Colonic mucosa (tissue), 4 donors: Measurements from ENCODE around the gene RABGGTA. TPM values are rescaled to one million over a fixed set of nuclear protein-coding genes. Genes with fewer than 3 reads are reported as not detected.

Source experiments
- DNase-seq: peaks from one replicate; pipeline ENCODE4 v3.0.0-alpha.2; 2020
- H3K27ac ChIP-seq: fragments of 200-600 bp; one replicate; pipeline ENCODE4 v1.8.0; 2021
- H3K27me3 ChIP-seq: fragments of 200-600 bp; one replicate; pipeline ENCODE4 v1.8.0; 2021
- H3K36me3 ChIP-seq: fragments of 200-600 bp; one replicate; pipeline ENCODE4 v1.8.0; 2021
- H3K4me1 ChIP-seq: fragments of 200-600 bp; one replicate; pipeline ENCODE4 v1.8.0; 2021; ENCODE audit warnings: mild to moderate bottlenecking
- H3K4me3 ChIP-seq: fragments of 200-600 bp; one replicate; pipeline ENCODE4 v1.8.0; 2021
- H3K9ac ChIP-seq, 2 donors: one replicate each; pipeline ENCODE4 v1.7.0; 2013; ENCODE audit warnings: control low read depth in 2 of 2, low read depth in 2 of 2, low read length in 2 of 2
- H3K9me3 ChIP-seq: fragments of 200-600 bp; one replicate; pipeline ENCODE4 v1.8.0; 2021
- intact Hi-C: fragments of 100-400 bp; cut with DNase I; formaldehyde crosslinking; loops from one replicate; pipeline ENCODE4 v1.14.1; 2022
- total RNA-seq, 2 donors: library from RNA; stranded (reverse); fragmentation: NEBNext Ultra II Directional in 1 of 2; extraction: Animal tissue kit (Norgen Biotek cat#: 25700) in 1 of 2; gene quantifications; one replicate each; pipeline ENCODE4 v1.2.1, GENCODE V29; 2021
- TF ChIP-seq, protein P1 (sequence below): fragments of 200-600 bp; IDR thresholded peaks from one replicate; pipeline ENCODE4 v1.8.0; 2022; ENCODE audit warnings: antibody characterized with exemption, mild to moderate bottlenecking
- donor health status: healthy.
- donor health status: DM: no; HTN: no; CAD: no.
- donor health status: DM: no; HTN: no; CAD: no.

The RABGGTA gene
- total RNA-seq, 2 donors from 2014 or later: 37.3 to 38.3 TPM

DNA sequence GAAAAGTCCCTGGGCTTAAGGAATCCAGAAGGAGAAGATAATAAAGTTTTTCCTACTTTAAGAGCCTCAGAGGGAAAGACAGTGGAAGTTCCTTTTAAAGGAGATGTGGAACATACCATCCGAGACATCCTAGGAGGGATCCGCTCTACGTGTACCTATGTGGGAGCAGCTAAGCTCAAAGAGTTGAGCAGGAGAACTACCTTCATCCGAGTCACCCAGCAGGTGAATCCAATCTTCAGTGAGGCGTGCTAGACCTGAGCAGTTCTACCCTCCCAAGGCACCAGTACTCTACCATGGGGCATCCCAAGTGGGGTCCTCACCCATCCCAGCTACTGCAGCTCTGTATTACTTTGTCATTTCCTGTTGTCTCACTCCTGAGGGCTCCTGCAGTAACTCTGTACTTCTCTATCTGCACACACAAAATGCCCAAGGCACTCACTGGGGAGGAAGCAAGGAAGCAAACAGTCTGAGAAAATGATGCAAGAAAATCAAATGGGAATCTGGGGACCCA is 32.8 kb downstream of the RABGGTA start:
- Histone ChIP-seq H3K9me3 (no peaks in the 10 kb centered on the region), H3K36me3 (no peaks in the 10 kb centered on the region), H3K9ac (no peak overlapping the region), H3K4me1 (peaks cover 11% of the 10 kb centered on the region), H3K27me3 (no peaks in the 10 kb centered on the region), H3K27ac (no peak overlapping the region), H3K4me3 (no peak overlapping the region)
- intact Hi-C loops: no loop called here
- TF ChIP-seq, protein P1, sequence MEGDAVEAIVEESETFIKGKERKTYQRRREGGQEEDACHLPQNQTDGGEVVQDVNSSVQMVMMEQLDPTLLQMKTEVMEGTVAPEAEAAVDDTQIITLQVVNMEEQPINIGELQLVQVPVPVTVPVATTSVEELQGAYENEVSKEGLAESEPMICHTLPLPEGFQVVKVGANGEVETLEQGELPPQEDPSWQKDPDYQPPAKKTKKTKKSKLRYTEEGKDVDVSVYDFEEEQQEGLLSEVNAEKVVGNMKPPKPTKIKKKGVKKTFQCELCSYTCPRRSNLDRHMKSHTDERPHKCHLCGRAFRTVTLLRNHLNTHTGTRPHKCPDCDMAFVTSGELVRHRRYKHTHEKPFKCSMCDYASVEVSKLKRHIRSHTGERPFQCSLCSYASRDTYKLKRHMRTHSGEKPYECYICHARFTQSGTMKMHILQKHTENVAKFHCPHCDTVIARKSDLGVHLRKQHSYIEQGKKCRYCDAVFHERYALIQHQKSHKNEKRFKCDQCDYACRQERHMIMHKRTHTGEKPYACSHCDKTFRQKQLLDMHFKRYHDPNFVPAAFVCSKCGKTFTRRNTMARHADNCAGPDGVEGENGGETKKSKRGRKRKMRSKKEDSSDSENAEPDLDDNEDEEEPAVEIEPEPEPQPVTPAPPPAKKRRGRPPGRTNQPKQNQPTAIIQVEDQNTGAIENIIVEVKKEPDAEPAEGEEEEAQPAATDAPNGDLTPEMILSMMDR: no peak
- DNase-seq: no peak

DNA sequence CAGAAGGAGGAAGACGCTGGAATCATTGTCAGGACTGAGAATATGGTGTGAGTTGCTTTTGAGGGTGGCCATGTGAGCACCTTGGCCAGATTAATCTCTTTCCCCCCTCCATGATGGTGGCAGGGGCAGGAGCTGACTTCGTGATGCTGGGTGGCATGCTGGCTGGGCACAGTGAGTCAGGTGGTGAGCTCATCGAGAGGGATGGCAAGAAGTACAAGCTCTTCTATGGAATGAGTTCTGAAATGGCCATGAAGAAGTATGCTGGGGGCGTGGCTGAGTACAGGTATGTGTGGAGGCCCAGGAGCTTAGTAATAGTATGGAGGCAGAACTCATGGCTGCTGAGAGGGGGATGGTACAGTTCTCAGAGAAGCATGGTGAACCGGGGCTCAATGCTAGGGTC is 33.3 kb downstream of the RABGGTA start:
- Histone ChIP-seq H3K9ac (no peak overlapping the region), H3K4me1 (peaks cover 11% of the 10 kb centered on the region), H3K9me3 (no peaks in the 10 kb centered on the region), H3K27me3 (no peaks in the 10 kb centered on the region), H3K27ac (no peak overlapping the region), H3K4me3 (no peak overlapping the region), H3K36me3 (no peaks in the 10 kb centered on the region)
- DNase-seq: no peak
- intact Hi-C loops: no loop called here
- TF ChIP-seq, protein P1: no peak

DNA sequence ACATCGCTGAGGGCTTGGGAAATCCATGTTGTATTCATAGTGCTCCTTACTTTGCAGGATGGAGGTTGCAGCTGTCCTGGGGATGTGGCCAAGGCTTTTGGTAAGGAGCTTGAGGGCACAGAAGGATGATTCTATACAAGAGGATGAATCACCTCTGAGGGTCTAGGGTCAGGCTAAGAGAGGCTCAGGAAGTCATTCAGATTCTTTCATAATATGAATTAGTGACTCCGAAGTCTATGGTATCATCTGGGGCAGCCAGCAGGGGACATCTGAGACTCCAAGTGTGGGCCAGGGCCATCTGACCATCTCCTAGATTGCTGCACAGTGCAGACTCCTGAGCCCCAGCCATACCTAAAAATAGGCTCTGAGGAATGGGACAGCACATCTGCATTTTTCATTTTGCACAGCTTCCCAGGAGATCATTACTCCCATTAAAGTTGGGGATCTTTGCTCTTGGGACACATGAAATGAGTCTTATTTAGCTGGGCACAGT is 33.9 kb downstream of the RABGGTA start:
- H3K9me3 ChIP-seq: no peaks in the 10 kb centered on the region

DNA sequence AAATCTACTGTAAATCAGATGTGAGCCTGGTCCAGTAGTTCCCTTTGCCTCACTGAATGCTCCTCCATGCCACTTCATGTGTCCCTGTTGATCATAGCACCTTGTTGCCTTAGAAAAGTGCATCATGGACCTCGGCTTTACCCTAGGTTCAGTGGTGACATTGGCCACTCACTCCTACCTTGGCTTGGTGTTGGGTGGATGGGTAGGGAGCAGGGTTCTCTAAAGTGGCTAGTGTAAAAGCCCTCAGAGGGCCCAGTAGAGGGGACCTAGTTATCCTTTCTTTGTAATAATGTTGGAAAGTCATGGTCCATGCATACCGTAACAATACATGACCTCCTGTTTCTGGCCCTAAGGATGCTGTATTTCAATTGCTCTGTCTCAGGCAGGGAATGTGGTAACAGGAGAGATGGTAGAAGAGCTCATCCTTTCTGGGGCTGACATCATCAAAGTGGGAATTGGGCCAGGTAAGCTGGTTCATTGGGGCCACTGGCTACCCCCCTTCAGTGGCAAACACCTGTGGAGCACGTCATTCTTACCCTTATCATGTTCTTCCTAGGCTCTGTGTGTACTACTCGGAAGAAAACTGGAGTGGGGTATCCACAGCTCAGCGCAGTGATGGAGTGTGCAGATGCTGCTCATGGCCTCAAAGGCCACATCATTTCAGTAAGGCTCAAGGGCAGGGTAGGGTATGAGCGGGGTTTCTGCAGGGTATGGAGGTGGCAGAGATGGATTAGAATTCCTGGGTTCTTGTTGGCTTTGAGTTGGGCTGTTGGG is 34.5 kb downstream of the RABGGTA start:
- intact Hi-C loops: no loop called here
- Histone ChIP-seq H3K9me3 (no peaks in the 10 kb centered on the region), H3K9ac (no peak overlapping the region), H3K4me1 (peaks cover 11% of the 10 kb centered on the region), H3K27me3 (no peaks in the 10 kb centered on the region), H3K36me3 (no peaks in the 10 kb centered on the region), H3K4me3 (no peak overlapping the region), H3K27ac (no peak overlapping the region)
- TF ChIP-seq, protein P1: no peak
- no peak for DNase-seq

More for the DNA sequence above, 33.9 kb downstream of the RABGGTA start:
- H3K27me3 ChIP-seq: no peaks in the 10 kb centered on the region
- DNase-seq: no peak
- H3K9ac ChIP-seq: no peak overlapping the region
- no peak overlapping the region for H3K4me3 ChIP-seq
- peaks cover 11% of the 10 kb centered on the region for H3K4me1 ChIP-seq
- no peaks in the 10 kb centered on the region for H3K36me3 ChIP-seq
- intact Hi-C loops: no loop called here
- no peak overlapping the region for H3K27ac ChIP-seq
- TF ChIP-seq, protein P1: no peak

DNA sequence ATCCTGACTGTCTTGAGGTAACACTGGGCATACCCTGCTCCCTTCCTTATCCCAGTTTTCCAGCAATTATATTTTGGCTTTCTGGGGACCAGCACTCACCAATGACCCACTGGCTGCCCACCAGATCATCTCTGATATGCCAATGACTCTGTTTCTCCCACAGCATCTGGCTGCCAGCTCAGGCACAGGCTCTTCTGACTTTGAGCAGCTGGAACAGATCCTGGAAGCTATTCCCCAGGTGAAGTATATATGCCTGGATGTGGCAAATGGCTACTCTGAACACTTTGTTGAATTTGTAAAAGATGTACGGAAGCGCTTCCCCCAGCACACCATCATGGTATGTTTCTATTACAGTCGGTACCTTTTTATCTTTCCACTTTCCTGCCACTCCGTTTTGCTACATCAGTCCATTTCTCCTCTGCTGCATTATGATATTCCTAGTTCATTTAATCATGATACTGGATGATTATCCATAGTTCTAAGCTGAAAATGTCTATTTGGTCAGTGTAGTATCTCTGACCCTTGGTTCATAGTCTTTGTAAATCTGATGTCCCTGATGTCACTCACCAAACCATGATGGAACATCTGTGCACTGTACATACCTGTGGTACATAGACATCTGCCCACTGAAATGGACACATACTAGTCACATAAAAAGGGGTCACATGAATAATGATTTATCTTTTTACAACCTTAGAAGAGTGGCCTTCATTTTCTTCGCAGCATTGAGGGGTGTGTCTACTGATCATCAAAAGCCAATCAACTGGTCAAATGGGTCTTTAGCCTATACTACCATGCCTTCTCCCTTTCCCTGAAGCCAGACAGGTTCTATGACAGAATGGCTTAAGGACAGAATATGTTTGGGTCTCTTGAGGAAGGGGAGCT is 35.4 kb downstream of the RABGGTA start:
- H3K27me3 ChIP-seq: no peaks in the 10 kb centered on the region
- H3K9ac ChIP-seq: no peak overlapping the region
- H3K4me3 ChIP-seq: no peak overlapping the region
- no peak overlapping the region for H3K27ac ChIP-seq
- H3K4me1 ChIP-seq: peaks cover 4% of the 10 kb centered on the region
- no peak for DNase-seq
- H3K9me3 ChIP-seq: no peaks in the 10 kb centered on the region
- intact Hi-C loops: no loop called here
- TF ChIP-seq, protein P1: no peak
- H3K36me3 ChIP-seq: no peaks in the 10 kb centered on the region
